ENCODE data around the gene MBNL1.

MBNL1 gene

DNA sequence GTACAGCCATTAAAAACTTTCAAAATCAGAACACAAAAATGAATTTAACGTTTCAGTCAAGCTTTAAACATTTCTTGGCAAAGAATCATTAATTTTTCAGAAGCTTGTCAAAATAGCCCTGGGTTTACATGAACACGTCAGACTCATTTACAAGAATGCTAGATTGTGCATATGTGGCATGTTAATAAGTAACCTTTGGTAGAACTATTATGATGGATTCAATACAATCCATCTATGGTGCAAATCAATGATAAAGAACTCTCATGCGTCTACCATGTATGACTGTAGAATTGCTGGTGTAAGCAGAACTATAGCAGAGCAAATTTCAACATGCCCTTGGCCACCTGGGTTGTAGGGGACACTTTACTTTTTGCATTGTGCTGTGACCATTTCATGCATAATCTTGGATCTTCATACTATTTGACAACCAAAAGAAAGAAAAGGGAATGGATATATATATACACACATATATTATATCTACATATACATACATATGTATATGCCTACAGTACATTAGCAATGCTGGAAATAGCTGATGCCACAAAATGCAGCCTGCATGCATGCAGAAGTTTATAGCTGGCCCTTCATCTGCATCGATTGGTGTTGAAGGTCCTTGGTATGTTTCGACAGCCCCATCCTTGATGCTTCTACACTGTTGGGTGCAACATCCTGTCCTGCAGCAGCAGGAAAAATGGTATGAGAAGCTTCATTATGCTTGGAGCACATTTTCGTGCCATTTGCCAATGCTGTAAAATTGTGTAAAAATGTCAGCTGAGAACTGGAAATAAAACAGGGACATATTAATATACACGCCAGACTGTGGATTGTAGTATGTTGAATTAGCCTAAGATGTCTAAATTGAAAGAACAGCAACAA, 189.0 kb downstream of the MBNL1 start:
- no peak for DNase-seq

DNA sequence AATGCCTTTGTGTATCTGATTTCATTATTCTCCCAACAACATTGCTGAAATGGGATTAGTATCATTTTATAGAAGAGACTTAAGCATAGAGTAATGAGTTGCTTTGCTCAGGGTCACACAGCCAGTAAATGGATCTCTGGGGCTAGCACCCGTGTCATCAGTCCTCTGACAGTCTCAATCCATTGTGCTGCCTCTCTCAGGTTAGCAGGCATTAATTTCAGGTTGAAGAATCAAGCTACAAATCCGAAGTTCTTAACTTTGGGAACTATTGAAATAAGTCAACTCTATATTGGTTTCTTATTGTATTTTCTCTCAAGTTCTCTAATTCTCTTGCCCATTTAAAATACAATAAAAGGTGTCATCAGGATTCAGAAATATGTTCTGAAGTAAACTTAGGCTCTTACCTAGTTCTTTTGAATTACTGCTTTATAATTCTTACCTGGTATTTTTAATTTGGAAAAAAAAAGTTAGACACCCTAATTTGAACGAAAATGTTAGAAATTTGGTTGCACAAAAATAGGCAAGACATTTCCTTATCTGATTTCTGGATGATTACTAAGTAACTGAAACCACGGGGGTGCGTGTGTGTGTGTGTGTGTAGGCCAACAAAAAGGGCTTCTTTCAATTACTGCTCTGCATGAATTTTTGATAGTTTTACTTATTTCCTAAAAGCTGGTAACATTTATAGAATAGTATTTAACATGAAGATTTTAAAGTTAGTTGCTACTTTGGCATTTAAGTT, 189.8 kb downstream of the MBNL1 start:
- DNase-seq = no peak

DNA sequence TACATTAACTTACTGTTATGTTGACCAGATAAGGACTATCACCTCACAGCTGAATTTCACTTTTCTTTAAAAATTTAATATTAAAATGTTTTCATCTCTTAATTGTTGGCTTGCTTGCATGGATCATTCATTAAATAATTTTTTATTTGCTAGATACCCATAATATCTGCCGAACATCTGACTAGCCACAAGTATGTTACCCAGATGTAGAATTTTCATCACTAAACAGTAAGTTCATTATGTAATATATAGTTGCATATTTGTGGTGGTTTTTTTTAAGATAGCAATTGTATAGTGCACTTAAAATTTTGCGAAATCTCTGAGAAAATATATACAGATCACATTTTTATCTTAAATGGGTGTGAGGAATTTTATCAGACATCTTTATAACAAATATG, 190.4 kb downstream of the MBNL1 start:
- no peak for DNase-seq

DNA sequence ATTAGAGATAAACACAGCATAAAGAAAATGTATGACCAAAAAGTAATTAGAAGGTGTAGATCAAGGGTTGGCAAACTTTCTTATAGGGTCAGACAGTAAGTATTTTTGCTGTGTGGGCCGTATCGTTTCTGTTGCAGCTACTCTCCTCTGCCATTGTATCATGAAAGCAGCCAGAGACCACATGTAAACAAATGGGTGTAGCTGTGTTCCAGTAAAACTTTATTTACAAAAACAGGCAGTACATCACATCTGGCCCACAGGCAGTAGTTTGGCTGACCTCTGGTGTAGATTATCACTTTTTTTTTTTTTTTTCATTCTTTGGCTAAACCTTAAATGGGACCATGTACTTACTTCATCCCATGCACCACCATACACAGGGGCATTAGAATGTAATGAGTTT, 190.8 kb downstream of the MBNL1 start:
- DNase-seq = no peak

DNA sequence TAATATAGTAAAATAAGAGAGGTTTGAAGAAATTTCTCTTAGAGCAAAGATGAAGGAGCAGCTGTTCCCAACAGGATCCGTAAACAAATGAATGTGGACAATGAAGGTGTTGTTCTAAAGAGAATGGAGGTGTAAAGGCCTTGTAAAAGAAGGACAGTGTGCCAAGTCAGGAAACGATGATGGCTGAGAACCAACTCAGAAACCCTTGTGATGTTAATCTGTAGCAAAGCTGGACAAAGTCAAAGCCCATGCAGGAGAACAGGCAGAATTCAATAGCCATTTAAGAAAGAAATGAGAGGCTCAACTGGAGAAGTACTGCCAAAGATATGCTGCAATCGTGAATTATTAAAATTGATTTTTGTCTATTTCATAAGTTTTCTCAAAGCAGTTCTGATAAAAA, 192.2 kb downstream of the MBNL1 start:
- DNase-seq = no peak

DNA sequence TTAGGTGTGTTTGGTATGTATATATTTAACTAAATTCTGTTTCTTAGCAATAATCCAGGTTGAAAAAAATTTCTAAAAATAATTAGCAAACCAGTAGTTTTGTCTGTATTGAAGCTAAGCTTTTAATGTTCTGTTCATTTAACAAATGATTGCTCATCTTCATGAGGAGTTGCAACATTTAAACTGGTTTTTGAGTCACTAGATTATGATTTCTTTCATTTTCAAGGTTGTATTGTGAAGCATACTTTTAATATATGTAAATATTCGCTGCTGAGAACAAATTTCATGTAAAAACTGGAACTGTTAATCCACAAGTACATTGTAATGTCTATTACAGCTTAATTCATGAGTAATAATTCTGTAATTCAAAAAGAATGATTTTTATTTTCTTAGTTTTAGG, 192.7 kb downstream of the MBNL1 start:
- DNase-seq = no peak

DNA sequence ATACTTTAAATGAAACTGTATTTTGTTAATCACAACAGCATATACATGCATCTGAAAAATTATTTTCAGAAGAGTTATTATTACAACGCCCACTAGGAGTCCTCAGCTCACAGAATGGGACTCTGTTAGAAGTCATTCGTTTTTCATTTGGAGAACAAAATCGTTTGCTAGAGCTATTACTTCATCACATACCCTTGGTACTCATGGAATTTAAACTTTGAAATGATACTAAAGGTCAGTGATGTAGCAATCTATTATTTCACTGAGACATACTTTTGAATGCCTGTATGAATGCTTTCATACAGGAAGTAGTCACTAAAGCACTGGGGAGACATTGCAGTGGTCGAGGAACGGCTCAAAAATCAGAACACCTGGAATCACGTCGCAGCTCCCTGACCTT, 198.1 kb downstream of the MBNL1 start:
- DNase-seq = no peak

DNA sequence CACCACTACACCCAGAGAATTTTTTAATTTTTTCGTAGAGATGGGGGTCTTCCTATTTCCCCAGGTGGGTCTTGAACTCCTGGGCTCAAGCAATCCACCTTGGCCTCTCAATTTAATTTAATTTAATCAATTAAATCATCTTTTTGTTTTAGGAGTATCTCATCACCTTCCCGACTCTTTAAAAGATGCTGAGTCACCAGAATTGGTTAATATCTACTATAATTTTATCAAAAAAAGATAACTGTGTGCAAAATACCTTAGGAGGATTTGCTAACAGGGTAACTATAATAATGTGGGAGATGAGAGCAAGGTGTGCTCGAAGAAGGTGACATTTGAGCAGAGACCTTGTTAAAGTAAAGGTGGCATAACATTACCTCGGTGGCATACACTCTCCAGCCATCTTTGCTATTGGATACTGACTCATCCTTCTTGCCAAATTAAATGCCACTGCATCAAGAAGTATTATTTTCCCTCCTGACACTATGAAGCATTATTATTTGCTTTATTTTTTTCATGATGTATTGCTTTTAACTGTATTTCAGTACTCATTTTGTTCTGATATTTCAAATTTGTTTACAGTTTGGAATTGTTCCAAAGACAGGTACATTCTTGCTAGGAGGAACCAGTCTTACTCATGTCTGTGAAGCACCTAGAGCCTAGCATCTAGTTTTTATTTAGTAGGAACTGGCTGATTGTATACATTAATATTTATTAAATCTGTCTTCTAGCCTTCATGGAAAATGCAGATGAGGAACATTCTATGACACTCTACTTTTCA, 200.7 kb downstream of the MBNL1 start:
- DNase-seq = no peak

DNA sequence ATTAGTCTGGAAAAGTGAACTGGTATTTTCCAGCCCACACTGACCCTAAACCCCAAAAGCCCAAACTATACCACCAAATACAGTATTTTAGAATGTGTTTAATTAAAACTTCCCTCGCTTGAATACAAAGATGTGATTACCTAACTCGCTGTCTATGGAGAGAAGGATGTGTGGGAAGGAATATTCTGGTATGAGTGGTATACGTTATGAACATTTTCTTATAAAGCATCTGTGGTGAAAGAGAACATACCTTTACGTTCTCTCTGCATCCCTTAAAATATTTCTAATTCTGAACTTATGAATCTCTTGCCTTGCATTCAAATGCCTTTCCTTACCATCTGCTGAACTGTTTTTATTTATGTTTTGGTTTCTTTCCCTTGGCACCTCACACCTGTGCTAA, 201.4 kb downstream of the MBNL1 start:
- no peak for DNase-seq

DNA sequence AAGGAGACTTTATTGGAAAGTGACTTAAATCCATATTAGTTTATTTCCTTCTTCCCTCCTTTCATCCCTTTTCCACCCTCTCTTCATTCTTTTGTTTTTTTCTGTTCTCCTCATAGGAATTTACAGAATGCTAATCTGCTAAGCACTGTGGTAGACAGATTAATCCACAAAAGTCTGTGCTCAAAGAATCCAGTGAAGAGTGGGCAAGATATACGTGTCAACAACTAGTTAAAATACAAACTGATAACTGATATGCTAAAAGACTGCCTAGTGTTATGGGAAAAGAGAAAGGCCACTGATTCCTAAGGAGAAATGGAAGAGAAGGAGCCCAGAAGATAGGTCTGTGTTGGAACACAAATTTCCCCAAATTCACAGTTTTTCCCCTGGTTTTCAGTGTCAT, 202.2 kb downstream of the MBNL1 start:
- DNase-seq = no peak

DNA sequence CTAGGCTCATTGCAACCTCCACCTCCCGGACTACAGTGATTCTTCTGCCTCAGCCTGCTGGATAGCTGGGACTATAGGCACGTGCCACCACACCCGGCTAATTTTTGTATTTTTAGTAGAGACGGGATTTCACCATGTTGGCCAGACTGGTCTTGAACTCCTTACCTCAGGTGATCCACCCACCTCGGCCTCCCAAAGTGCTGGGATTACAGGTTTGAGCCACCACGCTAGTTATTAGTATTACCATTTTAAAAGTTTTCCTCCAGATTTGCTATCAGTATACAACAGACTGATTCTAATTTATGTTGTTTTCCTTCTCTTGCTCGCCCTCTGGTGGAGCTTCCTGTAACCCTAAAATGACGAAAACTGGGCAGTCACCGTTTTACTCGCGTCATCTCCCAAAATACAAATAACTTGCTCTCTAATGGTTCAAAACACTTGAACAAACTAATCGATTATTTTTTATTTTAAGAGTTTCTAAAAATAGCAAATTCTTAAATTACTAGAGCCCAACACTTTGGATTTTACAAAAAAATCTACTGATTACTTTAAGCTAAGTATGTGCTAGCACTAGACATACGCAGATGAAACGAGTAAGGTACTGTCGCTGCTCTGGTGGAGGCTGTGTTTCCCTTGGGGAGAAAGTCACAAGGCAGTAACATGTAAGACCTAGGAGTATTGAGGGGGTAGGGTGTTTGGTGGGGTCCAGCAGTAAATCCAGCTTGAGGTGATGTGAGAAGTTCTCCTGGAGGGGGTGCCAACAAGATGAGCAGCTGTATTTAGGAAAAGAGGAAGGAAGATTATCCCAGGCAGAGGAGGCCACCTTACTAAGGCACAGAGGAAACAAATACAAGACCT, 203.3 kb downstream of the MBNL1 start:
- DNase-seq = no peak

DNA sequence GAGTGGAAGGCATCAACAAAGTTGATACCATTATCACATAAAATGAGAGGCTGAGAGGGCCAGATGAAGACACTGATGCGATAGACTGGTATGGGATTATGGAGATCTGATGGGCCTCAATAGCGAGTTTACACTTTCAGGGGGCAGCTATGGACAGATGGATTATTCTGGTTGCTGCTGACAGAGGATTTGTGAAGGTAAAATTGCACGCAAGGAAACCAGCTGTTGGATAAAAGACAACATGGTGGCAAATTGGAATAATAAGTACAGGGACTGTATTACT, 203.9 kb downstream of the MBNL1 start:
- DNase-seq = no peak

DNA sequence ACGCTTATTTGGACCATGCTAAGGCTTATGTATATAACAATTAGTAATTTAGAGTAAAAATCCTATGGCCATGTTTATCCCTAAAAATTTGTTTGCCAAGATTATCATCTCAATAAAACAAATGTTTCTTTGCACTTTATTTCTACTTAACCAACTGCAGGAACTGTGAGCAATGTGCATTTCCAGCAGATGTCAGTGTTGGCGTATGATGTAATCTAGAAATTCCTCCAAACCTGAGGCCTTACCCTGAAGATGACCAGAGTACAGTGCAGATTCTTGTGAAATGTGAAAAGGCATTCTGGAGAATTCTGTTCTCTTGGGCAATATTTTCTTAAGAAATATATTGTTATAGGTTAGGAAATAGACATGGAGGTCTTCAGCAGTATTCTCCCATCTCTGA, 205.9 kb downstream of the MBNL1 start:
- DNase-seq = no peak

DNA sequence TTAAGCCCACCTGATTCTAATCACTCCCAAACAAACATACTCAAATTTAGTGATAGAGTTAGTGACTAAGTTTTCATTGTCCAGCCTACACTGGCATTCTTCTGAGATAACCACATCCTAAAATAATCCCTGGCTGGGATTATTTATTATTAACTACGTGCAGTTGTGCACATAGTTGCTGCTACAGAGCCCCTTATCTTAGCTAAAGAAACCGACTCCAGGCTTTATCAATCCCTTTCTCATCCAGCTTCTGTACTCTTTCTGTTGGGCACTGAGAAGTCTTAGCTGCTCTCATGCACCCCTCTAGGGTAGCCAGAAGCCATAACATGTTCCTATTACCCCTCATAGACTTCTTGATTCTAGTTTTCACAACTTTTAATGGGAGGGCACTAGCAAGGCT, 208.7 kb downstream of the MBNL1 start:
- no peak for DNase-seq

DNA sequence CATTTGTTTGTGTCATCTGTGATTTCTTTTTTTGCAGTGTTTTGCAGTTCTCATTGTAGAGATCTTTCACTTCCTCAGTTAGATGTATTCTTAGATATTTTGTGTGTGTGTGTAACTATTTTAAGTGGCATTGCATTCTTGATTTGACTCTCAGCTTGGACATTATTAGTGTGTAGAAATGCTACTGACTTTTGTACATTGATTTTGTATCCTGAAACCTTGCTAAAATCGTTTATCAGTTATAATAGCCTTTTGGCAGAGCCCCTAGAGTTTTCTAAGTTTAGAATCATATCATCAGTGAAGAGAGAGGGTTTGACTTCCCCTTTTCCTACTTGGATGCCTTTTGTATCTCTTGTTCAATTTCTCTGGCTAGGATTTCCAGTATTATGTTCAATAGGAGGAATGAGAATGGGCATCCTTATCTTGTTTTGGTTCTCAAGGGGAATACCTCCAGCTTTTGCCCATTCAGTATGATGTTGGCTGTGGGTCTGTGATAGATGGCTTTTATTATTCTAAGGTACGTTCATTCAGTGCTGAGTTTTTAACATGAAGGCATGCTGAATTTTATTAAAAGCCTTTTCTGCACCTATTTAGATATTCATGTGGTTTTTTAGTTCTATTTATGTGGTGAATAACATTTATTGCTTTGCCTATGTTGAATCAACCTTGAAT, 211.7 kb downstream of the MBNL1 start:
- DNase-seq = no peak

DNA sequence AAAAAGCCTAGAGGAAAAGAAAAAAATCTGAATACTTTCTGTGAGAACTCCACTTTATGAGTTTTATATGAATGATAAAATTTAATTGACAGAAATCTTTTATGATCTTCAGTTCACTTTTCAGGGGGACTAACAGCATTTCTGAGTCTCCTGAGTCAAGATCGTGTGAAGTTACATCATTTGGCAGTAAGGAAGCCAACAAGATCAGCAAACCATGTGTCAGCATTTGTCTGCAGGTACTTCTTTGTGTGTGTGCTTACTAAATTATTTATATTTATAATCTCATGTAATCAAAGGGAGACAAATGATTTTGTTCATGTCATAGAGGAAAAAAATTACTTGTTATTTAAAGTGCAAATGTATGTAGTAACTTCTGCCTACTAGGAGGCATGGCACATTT, 217.6 kb downstream of the MBNL1 start:
- no peak for DNase-seq

DNA sequence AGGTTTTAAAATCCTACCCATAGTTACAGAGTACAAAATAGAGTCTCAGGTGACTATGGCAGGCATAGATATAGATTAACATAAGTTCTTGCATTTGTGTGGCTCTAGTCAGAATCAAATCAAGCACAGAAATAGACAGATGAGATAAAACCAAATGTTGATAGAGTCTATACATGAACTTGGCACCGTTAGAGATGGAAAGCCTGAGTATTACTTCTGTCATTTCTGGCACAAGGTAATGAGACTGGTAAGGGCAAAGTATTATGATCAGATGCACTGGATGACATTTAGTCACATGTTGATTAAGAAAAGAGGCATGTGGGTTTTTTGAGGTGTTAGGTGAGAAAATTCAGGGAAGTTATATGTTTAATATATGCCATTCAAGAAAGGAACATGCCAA, 219.7 kb downstream of the MBNL1 start:
- DNase-seq = no peak

DNA sequence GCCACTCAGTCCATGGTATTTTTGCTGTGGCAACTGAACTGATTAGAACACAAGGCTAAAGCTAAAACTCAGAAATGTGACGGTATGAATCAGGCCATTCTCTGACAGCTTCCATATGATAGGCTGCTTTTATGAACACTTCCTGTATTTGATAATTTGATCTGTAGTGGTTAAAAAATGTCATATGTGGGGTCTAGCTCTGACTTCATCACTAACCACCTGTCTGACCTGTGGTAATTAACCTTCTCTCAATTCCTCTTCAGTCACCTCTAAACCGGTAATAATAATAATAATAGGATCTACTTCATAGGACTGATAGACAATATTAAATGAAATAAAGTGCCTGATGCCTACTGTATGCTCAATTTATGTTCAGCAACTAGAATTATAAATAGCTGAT, 223.2 kb downstream of the MBNL1 start:
- no peak for DNase-seq

DNA sequence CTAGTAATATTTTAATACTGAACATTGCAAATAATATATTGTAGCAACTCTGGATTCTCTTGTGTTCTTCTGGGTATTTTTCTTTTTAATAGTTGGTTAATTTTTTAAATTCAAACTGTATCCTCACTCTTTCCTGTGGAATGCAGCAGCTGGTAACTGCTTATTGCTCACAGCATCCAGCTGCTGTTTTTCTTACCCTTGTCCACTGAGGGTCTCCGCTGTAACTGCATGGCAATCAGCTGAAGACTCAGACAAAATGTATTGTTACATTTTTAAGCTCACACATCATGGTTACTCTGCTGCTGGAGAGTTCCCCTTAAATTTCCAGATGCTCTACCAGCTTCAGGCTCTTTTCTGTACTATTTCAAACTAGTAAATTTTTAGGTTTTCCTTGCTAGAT, 227.6 kb downstream of the MBNL1 start:
- DNase-seq = no peak

DNA sequence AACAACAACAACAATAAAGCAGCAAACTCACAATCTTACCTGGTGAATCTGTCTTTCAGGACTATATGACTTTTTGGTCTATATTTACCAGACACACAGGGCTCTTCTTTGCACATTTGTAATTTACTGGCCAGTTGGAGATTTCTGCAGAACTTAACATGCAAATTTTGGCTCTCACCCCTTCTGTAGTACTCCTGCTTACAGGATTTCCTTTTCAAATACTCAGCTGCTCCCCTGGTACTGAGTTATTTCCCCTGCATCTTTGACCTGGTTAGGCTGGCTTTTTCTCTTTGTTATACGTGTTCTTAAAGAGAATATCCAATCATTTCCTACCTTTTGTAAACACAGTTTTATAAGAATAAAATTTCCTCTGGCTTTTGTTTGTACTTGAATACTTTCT, 228.0 kb downstream of the MBNL1 start:
- DNase-seq = no peak

DNA sequence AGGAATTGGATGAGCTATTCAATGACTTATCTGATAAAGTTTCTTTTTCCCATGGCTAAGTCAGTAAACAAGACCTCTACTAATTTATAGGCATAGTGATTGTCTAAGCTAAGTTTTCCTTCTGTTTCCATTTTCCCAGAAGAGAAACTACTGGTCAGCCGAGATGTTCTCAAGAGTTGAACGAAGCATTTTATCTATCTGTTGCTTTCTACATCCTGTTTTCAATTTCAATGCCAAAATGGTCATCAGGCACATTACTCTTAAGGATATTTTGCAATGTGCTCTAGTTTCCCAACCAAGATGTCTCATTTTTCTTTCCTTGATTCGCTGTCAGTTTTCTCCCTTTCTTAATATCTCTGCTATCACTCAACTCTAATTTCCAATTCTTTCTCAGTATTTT, 228.7 kb downstream of the MBNL1 start:
- no peak for DNase-seq

DNA sequence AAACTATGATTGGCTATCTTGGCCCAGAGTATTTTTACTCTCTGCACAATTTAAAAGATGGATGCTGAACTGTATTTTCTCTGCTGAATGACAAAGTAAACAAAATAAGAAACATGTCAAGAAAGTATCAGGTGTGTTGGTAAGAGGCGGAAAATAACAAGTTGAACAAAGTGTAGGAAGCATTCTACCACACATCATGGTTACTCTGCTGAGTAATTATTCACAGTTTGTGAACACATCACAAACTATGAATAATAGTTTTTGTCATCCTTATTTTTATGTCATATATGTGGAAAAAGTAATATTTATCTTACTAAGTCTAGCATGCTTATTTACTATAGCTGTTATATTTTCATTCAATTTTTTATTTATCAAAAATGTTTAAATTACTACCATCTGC, 229.2 kb downstream of the MBNL1 start:
- no peak for DNase-seq

Measured in NCI-H1436 treated with DMSO at 0.1 percent for 48 hours (cell line).